ENCODE results near the gene LAMA5. TPM values are rescaled to one million over a fixed set of nuclear protein-coding genes. Genes with fewer than 3 reads are reported as not detected.

The LAMA5 gene
- total and polyA plus RNA-seq, 8 donors: 41.4 to 278 (median 79.6) TPM

DNA sequence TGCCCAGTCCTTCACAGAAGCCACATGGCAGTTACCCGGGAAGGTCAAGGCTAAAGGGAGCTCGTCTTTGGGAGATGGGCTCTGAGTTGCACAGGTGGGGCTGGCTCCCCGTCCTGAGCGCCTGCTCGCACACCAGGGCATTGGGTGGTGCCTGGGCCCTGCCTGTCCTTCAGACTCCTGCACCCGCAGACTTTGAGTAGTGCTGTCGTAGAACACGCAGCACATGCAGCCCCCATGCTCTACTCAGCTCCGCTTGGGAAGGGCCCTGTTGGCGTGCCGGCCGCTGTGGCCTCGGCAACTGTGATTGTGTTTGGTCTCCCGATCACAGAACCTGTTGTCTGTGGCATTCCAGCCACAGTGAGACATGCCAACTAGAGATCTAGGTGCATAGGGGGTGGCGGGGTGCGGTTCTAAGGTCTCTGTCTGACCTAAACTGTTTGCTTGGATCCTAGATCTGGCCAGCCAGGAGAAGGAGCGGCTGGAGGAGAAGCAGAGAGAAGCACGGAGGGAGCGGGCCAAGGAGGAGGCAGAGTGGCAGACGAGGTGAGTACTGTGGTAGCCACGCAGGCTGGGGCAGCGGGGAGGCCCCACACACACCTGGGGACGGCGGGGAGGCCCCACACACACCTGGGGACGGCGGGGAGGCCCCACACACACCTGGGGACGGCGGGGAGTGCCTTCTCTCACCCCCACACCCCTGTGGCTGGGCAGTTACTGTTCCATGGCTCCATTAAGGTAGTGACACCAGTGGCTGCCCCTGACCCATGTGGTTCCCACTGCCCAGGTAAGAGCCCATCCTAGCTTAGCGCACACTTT is 75.7 kb downstream of the LAMA5 start:
- intact Hi-C loops (cut with DNase I; ENCODE audit: low total_unique reads): no loop called here
- no peaks in the 10 kb centered on the region for H3K9me3 ChIP-seq
- H3K4me3 ChIP-seq: no peak overlapping the region
- peak overlapping the region in 2 of 5 donors; percentile 37 to 56 for H3K27ac ChIP-seq
- no peak for DNase-seq
- WGBS, 5 donors: 91 to 95% (median 93%) methylated on average over 22 to 29 of the region's 29 CpGs
- H3K27me3 ChIP-seq: no peaks in the 10 kb centered on the region
- peaks cover 50 to 95% (median 94%) of the 10 kb centered on the region in 4 donors for H3K36me3 ChIP-seq
- H3K4me1 ChIP-seq: no peaks in the 10 kb centered on the region
- TF ChIP-seq, protein P1, sequence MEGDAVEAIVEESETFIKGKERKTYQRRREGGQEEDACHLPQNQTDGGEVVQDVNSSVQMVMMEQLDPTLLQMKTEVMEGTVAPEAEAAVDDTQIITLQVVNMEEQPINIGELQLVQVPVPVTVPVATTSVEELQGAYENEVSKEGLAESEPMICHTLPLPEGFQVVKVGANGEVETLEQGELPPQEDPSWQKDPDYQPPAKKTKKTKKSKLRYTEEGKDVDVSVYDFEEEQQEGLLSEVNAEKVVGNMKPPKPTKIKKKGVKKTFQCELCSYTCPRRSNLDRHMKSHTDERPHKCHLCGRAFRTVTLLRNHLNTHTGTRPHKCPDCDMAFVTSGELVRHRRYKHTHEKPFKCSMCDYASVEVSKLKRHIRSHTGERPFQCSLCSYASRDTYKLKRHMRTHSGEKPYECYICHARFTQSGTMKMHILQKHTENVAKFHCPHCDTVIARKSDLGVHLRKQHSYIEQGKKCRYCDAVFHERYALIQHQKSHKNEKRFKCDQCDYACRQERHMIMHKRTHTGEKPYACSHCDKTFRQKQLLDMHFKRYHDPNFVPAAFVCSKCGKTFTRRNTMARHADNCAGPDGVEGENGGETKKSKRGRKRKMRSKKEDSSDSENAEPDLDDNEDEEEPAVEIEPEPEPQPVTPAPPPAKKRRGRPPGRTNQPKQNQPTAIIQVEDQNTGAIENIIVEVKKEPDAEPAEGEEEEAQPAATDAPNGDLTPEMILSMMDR (IDR thresholded peaks at IDR 0.05): no peak
- TF ChIP-seq EP300 (IDR thresholded peaks at IDR 0.05) (no peak), POLR2AphosphoS5 (IDR thresholded peaks at IDR 0.05) (no peak), POLR2A (IDR thresholded peaks at IDR 0.05) (no peak)

DNA sequence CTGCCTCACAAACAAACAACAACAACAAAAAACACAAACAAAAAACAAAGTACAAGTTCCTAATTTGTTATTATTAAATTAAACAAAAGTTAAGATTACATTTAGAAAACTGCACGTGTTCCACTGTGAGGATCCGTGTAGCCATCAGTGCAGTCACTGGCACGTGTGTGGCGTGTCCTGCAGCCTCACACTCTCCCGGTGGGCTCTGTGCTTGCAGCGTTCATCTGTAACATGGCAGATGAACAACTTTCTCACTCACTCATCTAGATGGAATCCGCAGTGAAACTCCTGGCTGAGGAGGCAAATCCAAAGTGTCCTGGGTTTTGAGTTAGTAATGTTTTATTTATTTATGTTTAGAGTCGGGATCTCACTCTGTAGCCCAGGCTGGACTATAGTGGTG is 77.2 kb downstream of the LAMA5 start:
- Histone ChIP-seq H3K4me1 (no peaks in the 10 kb centered on the region), H3K27ac (no peak overlapping the region), H3K9me3 (no peaks in the 10 kb centered on the region), H3K36me3 (peaks cover 51 to 95% (median 94%) of the 10 kb centered on the region in 4 donors), H3K4me3 (no peak overlapping the region), H3K27me3 (no peaks in the 10 kb centered on the region)
- DNase-seq: no peak
- WGBS, 5 donors: 84 to 93% (median 92%) methylated on average over 8 of the region's 8 CpGs
- intact Hi-C loops (cut with DNase I; ENCODE audit: low total_unique reads): no loop called here
- TF ChIP-seq, protein P1 (IDR thresholded peaks at IDR 0.05): no peak
- TF ChIP-seq EP300 (IDR thresholded peaks at IDR 0.05) (no peak), POLR2A (IDR thresholded peaks at IDR 0.05) (no peak), POLR2AphosphoS5 (IDR thresholded peaks at IDR 0.05) (no peak)

DNA sequence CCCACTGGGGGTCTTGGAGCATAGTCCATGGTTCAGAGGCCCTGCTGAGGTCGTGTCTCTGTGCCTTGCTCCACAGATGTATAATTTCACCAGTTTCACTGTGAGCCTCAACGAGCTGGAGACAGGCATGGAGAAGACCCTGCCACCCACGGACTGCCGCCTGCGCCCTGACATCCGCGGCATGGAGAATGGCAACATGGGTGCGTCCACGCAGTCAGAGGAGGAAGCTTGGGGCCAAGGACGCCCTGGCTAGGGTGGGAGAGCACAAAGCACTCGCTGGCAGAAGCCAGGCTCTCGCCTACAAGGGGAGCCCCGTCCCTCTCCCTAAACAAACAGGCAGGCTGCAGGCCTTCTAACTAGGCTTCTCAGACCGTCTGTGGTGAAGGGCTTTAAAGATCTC is 78.0 kb downstream of the LAMA5 start:
- DNase-seq: peak in 1 of 2 donors; percentile 12
- Histone ChIP-seq H3K36me3 (peaks cover 56 to 95% (median 95%) of the 10 kb centered on the region in 4 donors), H3K4me1 (no peaks in the 10 kb centered on the region), H3K27me3 (no peaks in the 10 kb centered on the region), H3K9me3 (no peaks in the 10 kb centered on the region), H3K27ac (no peak overlapping the region), H3K4me3 (no peak overlapping the region)
- 78 to 88% (median 82%) methylated on average over 14 of the region's 14 CpGs for WGBS, 5 donors
- TF ChIP-seq EP300 (IDR thresholded peaks at IDR 0.05) (no peak), POLR2A (IDR thresholded peaks at IDR 0.05) (no peak), POLR2AphosphoS5 (IDR thresholded peaks at IDR 0.05) (no peak)
- TF ChIP-seq, protein P1 (IDR thresholded peaks at IDR 0.05): no peak
- intact Hi-C loops (cut with DNase I; ENCODE audit: low total_unique reads): no loop called here

DNA sequence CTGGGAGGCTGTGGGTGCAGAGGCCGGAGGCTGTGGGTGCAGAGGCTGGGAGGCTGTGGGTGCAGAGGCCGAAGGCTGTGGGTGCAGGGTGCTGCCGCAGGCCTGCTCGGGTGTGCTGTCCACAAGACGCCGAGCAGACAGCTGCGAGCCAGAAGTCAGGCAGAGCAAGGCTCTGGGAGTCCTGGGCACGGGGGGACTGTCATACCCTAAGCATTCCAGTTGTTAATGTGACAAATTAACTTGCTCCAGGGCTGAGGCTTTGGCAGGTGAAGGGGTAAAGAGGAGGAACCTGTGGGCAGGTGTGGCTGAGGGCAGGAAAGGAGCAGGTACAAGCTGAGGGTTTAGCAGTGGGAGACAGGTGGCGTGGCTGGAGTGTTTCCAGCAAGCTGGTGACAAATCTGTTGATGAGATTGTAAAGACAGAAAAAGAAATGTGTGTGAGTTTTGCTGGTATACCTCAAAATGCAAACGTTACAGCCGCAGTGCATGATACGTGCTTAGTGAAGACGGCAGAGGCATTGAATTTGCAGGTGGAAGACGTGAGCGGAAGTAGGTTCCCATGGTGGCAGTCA is 78.5 kb downstream of the LAMA5 start:
- peak in 1 of 2 donors; percentile 18 for DNase-seq
- intact Hi-C loops (cut with DNase I; ENCODE audit: low total_unique reads): no loop called here
- Histone ChIP-seq H3K4me3 (no peak overlapping the region), H3K27me3 (no peaks in the 10 kb centered on the region), H3K9me3 (no peaks in the 10 kb centered on the region), H3K4me1 (no peaks in the 10 kb centered on the region), H3K27ac (no peak overlapping the region), H3K36me3 (peaks cover 58 to 95% (median 95%) of the 10 kb centered on the region in 4 donors)
- no peak for TF ChIP-seq POLR2A (IDR thresholded peaks at IDR 0.05)
- no peak for TF ChIP-seq EP300 (IDR thresholded peaks at IDR 0.05)
- TF ChIP-seq POLR2AphosphoS5 (IDR thresholded peaks at IDR 0.05): no peak
- TF ChIP-seq, protein P1 (IDR thresholded peaks at IDR 0.05): no peak
- WGBS, 5 donors: 88 to 92% (median 91%) methylated on average over 15 of the region's 15 CpGs

All from stomach (tissue), 9 donors.